AG09319 (cell line): ENCODE results near the gene ASTN2.
A peak's percentile ranks its signal among the peaks of the same experiment; 100 is the strongest.

Source experiments
- DNase-seq: peaks from one replicate; pipeline ENCODE4 v3.0.0-alpha.2; 2010; ENCODE audit warnings: low read depth; ENCODE audit errors: extremely low read depth
- CTCF ChIP-seq: IDR thresholded peaks from 2 replicates; pipeline ENCODE4 v1.5.1; 2011; ENCODE audit warnings: low read depth, mild to moderate bottlenecking, inconsistent platforms, low read length, moderate library complexity

ASTN2 gene

GRCh38 chr9:116626762-116627161, 788.1 kb downstream of the ASTN2 start:
- no peak for TF ChIP-seq CTCF

GRCh38 chr9:116623715-116624114, 791.1 kb downstream of the ASTN2 start:
- no peak for DNase-seq
- no peak for TF ChIP-seq CTCF

More at GRCh38 chr9:116626762-116627161, 788.1 kb downstream of the ASTN2 start:
- no peak for DNase-seq

- no peak for DNase-seq
- TF ChIP-seq CTCF: no peak
Measured at GRCh38 chr9:116617389-116617788, 797.5 kb downstream of the ASTN2 start.

GRCh38 chr9:116616304-116616914, 798.4 kb downstream of the ASTN2 start:
- no peak for DNase-seq
- no peak for TF ChIP-seq CTCF

- no peak for TF ChIP-seq CTCF
- DNase-seq: no peak
Measured at GRCh38 chr9:116608064-116608463, 806.8 kb downstream of the ASTN2 start.

- peak; percentile 49 for DNase-seq
- TF ChIP-seq CTCF: peak; percentile 14
Measured at GRCh38 chr9:116605904-116606341, 808.9 kb downstream of the ASTN2 start.

- no peak for DNase-seq
- TF ChIP-seq CTCF: no peak
Measured at GRCh38 chr9:116605060-116605459, 809.8 kb downstream of the ASTN2 start.
